SJCRH30 (cell line): ENCODE measurements around the gene SPAG9. TPM values are rescaled to one million over a fixed set of nuclear protein-coding genes. Genes with fewer than 3 reads are reported as not detected.
"Not testable (repeated sequence)": the region's sequence is repeated elsewhere in the genome, so short reads cannot be mapped to it uniquely, and the experiment has no call there.

Experiments
- DNase-seq, 2 experiments: peaks; one replicate each; pipeline ENCODE4 v3.0.0-alpha.2; 2015 to 2020
- H3K27ac ChIP-seq: fragments of 250-450 bp; sonication (Bioruptor Pico); 2 replicates; pipeline ENCODE4 v1.5.1; 2020; ENCODE audit warnings: mild to moderate bottlenecking, moderate library complexity
- H3K27me3 ChIP-seq: fragments of 250-450 bp; sonication (Bioruptor Pico); 2 replicates; pipeline ENCODE4 v1.5.1; 2020; ENCODE audit warnings: mild to moderate bottlenecking, moderate library complexity
- H3K36me3 ChIP-seq: fragments of 250-450 bp; sonication (Bioruptor Pico); 2 replicates; pipeline ENCODE4 v1.5.1; 2020; ENCODE audit warnings: mild to moderate bottlenecking, moderate library complexity
- H3K4me1 ChIP-seq: fragments of 250-450 bp; sonication (Bioruptor Pico); 2 replicates; pipeline ENCODE4 v1.5.1; 2020; ENCODE audit warnings: mild to moderate bottlenecking, moderate library complexity
- H3K4me3 ChIP-seq: fragments of 250-450 bp; sonication (Bioruptor Pico); 2 replicates; pipeline ENCODE4 v1.5.1; 2020; ENCODE audit warnings: mild to moderate bottlenecking, moderate library complexity
- H3K9me3 ChIP-seq: fragments of 250-450 bp; sonication (Bioruptor Pico); replicated peaks from 2 replicates; pipeline ENCODE4 v1.5.1; 2020; ENCODE audit warnings: mild to moderate bottlenecking, moderate library complexity
- total RNA-seq: library from RNA; depleted of rRNA; stranded (reverse); fragments of >200 nt; shearing (Covaris generic); gene quantifications from 2 replicates; pipeline ENCODE4 v1.2.3, GENCODE V29; 2014

SPAG9 gene
- total RNA-seq, 1 experiment from 2014 or later = 42.8 TPM

DNA sequence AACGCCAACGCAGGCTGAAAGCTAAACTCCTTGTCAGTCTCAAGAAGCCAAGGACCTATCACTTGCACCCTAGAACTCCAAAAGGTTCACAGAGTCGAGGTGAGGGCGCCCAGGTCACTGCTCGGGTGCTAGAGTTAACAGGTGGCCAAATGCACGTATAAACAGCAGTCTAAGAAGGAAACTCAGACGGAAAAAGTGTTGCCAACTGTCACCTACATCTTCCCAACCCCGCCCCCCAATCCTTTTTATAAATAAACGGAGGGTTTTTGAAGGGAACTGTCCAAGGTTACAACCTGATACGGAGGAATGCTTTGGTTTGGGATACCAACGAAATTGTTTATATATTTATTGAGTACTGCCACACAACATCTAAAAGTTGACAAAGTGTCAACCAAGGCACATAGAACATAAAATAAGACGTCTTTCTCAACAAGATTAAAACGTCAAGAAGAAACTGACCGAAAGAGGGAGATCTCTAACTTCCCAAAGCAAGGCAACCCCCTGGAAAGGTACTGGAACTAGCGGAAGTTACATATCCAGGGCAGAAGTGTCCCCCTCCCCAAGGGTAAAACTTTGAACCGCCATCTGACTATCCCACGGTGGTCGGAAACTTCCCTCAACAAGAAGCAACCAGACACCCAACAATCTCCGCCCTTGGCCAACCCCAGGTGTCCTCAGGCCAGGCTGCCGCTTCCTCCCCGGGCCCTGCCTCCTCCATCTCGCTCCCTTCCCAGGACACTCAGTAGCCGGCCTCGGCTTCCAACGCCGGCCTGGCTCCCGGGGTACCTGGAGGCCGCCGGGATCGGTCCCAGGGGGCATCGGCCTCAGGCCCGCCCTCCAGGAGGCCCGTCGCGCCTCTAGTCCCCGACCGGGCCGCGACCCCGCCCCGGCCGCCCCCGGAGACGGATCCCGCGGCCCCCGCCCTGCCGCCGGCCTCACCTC, 982 bp downstream of the SPAG9 start:
- Histone ChIP-seq H3K4me3 (peak overlapping the region; percentile 74), H3K9me3 (no peaks in the 10 kb centered on the region), H3K27me3 (no peaks in the 10 kb centered on the region), H3K27ac (no peak overlapping the region), H3K36me3 (no peaks in the 10 kb centered on the region), H3K4me1 (no peaks in the 10 kb centered on the region)
- DNase-seq = peak; percentile 31 to 51

DNA sequence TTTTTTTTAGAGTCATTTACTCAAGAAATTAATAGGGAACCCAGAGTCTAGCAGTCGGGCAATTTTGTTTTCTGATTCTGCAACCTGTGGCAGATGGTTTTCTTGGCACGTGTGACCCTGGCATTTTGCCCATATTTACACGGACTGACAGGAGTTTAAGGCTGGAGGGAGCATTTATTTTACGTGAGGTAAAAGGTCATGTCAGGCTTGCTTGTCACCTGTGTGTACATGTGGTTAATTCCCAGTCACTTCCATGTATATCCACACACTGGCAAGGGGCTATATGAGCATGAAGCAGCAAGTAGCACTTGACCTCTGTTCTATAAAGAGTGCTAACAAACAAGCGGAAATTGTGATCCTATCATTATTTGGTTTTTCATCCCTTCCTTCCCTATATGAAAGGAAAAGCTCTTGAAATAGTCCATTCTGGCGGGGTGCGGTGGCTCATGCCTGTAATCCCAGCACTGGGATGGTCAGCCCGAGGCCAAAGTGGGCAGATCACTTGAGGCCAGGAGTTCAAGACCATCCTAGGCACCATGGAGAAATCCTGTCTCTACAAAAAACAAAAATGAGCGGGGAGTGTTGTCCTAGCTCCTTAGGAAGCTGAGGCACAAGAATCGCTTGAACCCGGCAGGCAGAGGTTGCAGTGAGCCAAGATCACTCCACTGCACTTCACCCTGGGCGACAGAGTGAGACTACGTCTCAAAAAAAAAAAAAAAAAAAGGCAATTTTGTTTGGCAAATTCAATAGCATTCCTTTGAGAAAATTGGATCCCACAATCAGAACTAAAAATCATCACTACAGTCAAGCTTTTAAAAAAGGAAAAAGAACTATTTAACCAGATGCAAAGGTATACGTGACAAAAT, 2.1 kb downstream of the SPAG9 start:
- DNase-seq = peak in 1 of 2 experiments; percentile 14
- H3K4me3 ChIP-seq = no peak overlapping the region; the same call in 1 of the 2 replicates
- H3K27me3 ChIP-seq = no peaks in the 10 kb centered on the region
- no peaks in the 10 kb centered on the region for H3K9me3 ChIP-seq
- no peak overlapping the region for H3K27ac ChIP-seq
- H3K36me3 ChIP-seq = no peaks in the 10 kb centered on the region
- H3K4me1 ChIP-seq = no peaks in the 10 kb centered on the region

DNA sequence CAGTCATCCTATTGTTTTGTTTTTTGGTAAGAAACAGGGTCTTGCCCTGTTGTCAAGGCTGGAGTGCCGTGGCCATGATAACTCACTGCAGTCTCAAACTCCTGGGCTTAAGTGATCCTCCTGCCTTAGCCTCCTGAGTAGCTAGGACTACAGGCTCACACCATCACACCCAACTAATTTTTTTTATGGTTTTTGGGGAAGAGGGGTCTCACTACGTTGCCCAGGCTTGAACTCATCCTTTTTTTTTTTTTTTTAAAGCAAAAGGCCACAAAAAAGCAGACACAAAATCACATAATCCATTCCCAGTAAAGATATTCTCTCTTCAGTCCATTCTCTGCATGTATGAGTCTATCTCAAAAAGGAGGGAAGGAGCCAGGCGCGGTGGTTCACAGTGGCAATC, 5.5 kb downstream of the SPAG9 start:
- no peaks in the 10 kb centered on the region for H3K4me1 ChIP-seq
- H3K27ac ChIP-seq = no peak overlapping the region
- no peaks in the 10 kb centered on the region for H3K27me3 ChIP-seq
- H3K9me3 ChIP-seq = no peaks in the 10 kb centered on the region
- no peak for DNase-seq
- H3K36me3 ChIP-seq = no peaks in the 10 kb centered on the region
- H3K4me3 ChIP-seq = no peak overlapping the region

DNA sequence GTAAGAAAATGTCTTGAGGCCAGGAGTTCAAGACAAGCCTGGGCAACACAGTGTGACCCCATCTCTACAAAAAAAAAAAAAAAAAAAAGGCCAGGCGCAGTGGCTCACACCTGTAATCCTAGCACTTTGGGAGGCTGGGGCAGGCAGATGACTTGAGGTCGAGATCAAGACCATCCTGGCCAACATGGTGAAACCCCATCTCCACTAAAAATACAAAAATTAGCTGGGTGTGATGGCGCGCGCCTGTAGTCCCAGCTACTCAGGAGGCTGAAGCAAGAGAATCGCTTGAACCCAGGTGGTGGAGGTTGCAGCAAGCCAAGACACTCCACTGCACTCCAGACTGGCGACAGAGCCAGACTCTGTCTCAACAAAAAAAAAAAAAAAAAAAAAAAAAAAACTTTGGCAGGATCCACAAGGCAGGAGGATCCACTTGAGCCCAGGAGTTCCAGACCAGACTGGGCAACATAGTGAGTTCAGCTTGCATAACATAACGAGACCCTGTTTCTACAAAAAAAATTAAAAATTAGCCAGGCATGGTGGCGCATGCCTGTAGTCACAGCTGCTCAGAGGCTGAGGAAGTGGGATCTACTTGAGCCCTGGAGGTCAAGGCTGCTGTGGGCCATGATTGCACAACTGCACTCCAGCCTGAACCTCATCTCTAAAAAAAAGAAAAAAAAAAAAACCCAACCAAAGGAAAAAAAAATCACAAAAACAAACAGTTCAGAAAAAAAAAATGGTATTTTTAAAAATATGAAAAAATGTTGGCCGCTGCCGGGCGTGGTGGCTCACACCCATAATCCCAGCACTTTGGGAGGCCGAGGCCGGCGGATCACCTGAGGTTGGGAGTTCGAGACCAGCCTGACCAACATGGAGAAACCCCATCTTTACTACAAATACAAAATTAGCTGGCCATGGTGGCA, 8.1 kb downstream of the SPAG9 start:
- H3K4me1 ChIP-seq, H3K36me3 ChIP-seq, H3K27ac ChIP-seq, H3K4me3 ChIP-seq, H3K9me3 ChIP-seq, H3K27me3 ChIP-seq: not testable (repeated sequence)
- peak; percentile 31 to 42 for DNase-seq

DNA sequence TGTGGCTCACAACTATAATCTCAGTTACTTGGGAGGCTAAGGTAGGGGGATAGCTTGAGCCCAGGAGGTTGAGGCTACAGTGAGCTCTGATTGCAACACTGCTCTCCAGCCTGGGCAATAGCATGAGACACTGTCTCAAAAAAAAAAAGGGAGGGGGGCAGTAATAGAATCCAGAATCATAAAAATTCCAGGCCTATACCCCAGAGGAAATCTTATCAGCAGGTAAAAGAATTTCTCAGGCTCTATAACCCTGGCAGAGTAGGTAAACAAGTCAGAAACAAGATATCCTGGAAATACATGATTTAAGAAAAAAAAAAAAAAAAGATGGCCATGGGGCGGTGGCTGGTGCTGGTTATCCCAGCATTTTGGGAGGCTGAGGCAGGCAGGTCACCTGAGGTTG, 12.9 kb downstream of the SPAG9 start:
- Histone ChIP-seq H3K27me3 (no peaks in the 10 kb centered on the region), H3K4me1 (peaks cover 6% of the 10 kb centered on the region; the same call in 1 of the 2 replicates), H3K27ac (no peak overlapping the region), H3K9me3 (no peaks in the 10 kb centered on the region), H3K4me3 (no peak overlapping the region), H3K36me3 (no peaks in the 10 kb centered on the region)
- DNase-seq = no peak

DNA sequence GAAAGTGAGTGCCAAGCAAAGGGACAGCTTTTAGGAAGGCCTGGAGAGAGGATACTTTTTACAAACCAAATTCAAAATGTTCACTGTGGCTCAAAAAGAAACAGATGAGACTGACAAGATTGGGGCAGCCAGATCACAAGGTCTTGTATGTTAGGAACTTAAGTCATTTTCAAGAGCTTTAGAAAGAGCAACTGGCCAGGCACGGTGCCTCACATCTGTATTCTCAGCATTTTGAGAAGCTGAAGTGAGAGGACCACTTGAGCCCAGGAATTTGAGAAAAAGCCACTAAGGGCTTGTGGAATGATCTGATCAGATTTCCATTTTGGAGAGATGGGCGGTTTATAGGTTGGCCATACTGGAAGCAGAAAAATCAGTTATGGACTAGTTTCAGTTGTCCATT, 17.2 kb downstream of the SPAG9 start:
- Histone ChIP-seq H3K27me3 (no peaks in the 10 kb centered on the region), H3K36me3 (no peaks in the 10 kb centered on the region), H3K9me3 (no peaks in the 10 kb centered on the region), H3K4me3 (no peak overlapping the region), H3K4me1 (peaks cover 6% of the 10 kb centered on the region; the same call in 1 of the 2 replicates), H3K27ac (no peak overlapping the region)
- DNase-seq = peak in 1 of 2 experiments; percentile 13

DNA sequence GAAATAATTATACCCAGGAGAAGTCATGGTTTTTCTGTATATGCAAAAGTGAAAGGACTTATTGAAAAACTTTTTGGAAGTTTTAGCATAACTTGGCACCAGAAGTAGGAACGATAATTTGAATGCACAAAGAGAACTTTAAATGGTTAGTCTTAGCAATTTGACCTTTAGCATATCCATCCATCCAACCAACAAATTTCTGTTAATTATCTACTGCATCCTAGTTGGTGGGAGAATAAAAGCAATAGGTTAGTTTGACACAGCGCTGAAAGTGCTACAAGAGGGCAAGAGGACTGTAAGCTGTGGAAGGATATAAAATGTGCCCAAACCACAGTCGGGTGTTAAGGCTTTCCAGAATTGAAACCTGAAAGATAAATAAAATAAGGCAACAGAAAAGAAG, 17.6 kb downstream of the SPAG9 start:
- H3K9me3 ChIP-seq = no peaks in the 10 kb centered on the region
- no peak overlapping the region for H3K4me3 ChIP-seq
- no peak for DNase-seq
- H3K27me3 ChIP-seq = no peaks in the 10 kb centered on the region
- no peaks in the 10 kb centered on the region for H3K36me3 ChIP-seq
- peaks cover 6% of the 10 kb centered on the region; the same call in 1 of the 2 replicates for H3K4me1 ChIP-seq
- no peak overlapping the region for H3K27ac ChIP-seq

DNA sequence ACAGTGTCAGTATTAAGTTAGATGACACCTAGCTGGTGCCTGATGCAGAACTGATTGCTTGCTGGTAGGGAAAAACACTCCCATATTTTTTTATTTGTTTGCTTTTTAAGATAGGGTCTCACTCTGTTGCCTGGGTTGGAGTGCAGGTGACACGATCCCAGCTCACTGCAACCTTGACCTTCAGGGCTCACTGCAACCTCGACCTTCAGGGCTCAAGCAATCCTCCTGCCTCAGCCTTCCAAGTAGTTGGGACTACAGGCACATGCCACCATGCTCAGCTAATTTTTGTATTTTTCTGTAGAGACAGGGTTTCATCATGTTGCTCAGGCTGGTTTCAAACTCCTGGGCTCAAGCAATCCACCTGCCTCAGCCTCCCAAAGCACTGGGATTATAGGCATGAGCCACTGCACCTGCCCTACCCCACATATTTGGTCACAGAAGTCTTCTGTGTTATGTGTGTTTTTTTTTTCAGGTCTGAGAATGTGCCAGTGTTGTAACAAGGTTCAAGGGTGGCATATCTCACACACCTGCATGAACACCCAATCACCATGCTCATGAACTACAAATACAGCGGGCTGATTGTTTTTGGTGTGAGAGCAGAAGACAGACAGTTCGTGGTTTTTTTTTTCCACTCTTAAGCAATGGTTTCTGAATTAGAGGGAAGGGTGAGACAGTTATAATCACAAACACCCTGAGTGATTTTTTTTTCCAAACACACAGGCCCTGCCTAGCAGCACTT, 22.8 kb downstream of the SPAG9 start:
- Histone ChIP-seq H3K4me3 (no peak overlapping the region), H3K36me3 (no peaks in the 10 kb centered on the region), H3K9me3 (no peaks in the 10 kb centered on the region), H3K4me1 (no peaks in the 10 kb centered on the region; the same call in 1 of the 2 replicates), H3K27ac (no peak overlapping the region), H3K27me3 (no peaks in the 10 kb centered on the region)
- DNase-seq = no peak

DNA sequence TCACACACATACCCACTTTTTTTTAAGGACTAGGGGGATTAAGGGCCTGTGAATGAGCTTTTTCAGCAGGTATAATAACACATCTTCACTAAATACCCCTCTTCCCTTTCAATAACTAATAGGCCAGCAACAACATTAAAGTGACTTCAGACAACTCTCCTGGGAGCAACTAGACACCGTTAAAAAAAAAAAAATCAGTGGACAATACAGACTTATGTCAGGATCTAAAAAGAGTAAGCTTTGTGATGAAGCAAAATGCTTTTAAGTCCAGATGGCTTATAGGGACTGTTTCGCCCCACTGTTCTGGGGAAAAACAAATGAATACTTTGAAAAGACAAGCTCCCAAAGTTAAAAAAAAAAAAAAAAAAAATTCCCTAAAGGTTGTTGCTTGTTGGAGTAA, 29.0 kb downstream of the SPAG9 start:
- Histone ChIP-seq H3K27me3 (no peaks in the 10 kb centered on the region), H3K4me1 (no peaks in the 10 kb centered on the region), H3K4me3 (no peak overlapping the region), H3K36me3 (no peaks in the 10 kb centered on the region), H3K9me3 (no peaks in the 10 kb centered on the region), H3K27ac (no peak overlapping the region)
- peak in 1 of 2 experiments; percentile 3 for DNase-seq

DNA sequence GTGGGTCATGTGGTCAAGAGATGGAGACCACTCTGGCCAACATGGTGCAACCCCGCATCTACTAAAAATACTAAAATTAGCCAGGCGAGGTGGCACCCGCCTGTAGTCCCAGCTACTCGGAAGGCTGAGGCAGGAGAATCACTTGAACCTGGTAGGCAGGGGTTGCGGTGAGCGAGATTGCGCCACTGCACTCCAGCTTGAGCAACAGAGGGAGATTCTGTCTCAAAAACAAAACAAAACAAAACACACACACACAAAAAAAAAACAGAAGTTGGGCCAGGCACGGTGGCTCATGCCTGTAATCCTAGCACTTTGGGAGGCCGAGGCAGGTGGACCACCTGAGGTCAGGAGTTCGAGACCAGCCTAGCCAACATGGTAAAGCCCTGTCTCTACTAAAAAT, 31.8 kb downstream of the SPAG9 start:
- H3K9me3 ChIP-seq, H3K36me3 ChIP-seq, H3K4me3 ChIP-seq, H3K27ac ChIP-seq, H3K4me1 ChIP-seq, H3K27me3 ChIP-seq, DNase-seq: not testable (repeated sequence)

DNA sequence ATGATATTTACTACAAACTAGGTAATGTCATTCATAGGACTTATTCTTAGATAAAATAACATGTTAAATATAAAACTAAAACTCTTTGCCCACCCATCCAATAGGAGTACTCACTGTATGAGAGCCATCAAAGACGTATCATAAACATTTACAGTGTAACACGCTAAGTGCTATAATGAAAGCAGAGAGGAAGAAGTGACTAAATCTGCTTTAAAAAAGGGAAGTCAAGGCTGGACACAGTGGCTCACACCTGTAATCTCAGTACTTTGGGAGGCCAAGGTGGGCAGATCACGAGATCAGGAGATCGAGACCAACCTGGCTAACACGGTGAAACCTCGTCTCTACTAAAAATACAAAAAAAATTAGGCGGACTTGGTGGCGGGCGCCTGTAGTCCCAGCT, 32.4 kb downstream of the SPAG9 start:
- H3K9me3 ChIP-seq = no peaks in the 10 kb centered on the region
- H3K4me1 ChIP-seq = no peaks in the 10 kb centered on the region
- no peak for DNase-seq
- H3K27me3 ChIP-seq = no peaks in the 10 kb centered on the region
- H3K36me3 ChIP-seq = no peaks in the 10 kb centered on the region
- H3K27ac ChIP-seq = no peak overlapping the region
- H3K4me3 ChIP-seq = no peak overlapping the region

DNA sequence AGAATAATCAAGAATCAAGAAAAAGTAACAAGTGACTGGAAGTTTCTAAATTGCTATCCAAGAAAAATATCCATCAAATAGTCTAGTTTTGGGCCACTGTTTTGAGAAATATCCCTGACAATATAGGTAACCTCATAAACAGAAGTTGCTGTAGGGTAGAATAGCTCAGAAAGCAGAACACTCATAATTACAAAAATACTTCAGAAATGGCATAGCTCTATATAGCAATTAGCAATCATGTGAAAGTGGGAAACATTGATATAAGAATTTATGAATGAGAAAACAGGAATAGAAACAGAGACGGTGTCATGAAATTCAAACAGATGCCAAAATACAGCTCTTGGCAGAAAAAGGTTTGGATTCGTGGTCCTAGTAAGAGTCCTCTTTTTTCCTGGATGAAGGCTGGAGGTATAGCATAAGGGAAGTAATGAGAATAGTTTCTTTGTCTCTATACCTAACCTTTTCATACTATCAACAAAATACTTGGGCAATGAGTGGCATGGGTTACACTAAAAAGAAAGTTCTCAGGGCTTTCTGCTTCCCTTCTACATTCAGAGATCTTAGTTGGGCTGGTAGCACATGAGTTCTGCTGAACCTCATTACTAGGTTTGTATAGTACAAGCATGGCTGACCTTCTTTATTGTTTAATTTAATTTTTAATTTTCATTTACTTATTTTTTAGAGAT, 33.5 kb downstream of the SPAG9 start:
- no peaks in the 10 kb centered on the region for H3K9me3 ChIP-seq
- H3K4me3 ChIP-seq = no peak overlapping the region
- DNase-seq = no peak
- H3K27ac ChIP-seq = no peak overlapping the region
- H3K27me3 ChIP-seq = no peaks in the 10 kb centered on the region
- no peaks in the 10 kb centered on the region for H3K4me1 ChIP-seq
- H3K36me3 ChIP-seq = no peaks in the 10 kb centered on the region

DNA sequence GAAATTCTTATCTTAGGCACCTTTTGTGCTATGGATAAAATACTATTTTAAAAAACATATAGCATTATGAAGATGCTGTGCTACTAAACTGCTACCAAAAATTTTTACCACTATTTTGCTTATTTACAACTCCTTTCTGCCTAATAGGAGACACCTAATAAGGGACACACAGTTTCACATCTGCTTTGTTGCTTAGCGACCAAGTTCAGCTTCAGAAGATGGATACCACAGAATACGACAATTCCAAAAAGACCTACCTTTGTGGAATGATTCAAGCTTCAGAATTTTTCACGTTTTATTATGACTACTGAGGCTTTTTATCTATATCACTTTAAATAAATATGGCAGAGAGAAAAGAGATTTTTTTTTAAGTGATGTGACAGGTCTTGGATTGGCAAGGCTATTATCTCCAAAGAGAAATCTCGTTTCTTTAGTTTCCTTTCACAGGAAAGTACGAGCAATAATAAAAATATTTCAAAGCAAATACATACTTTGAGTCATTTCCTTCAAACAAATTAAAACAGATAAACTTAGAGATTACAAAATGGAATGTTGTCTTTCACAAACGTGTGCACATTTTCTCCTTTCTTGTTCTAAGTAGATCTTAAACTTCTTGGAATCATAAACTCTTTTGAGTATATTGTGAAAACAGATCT, 35.4 kb downstream of the SPAG9 start:
- H3K27me3 ChIP-seq = no peaks in the 10 kb centered on the region
- H3K9me3 ChIP-seq = no peaks in the 10 kb centered on the region
- DNase-seq = no peak
- no peak overlapping the region for H3K4me3 ChIP-seq
- no peaks in the 10 kb centered on the region for H3K36me3 ChIP-seq
- H3K27ac ChIP-seq = no peak overlapping the region
- H3K4me1 ChIP-seq = no peaks in the 10 kb centered on the region
